NCI-H510A (cell line): ENCODE results near the gene MRPL2.

Experiments
- DNase-seq: peaks from one replicate; lab custom pipeline; 2025; lab: John Stamatoyannopoulos, UW

Gene MRPL2

GRCh38 chr6:43059168-43060033 is at the start of gene MRPL2, which contains the start of gene KLC4:
Gene MRPL2, minus strand, starts transcription at chr6:43059434. Its CDS starts 53 bp downstream, at chr6:43059381.
Gene KLC4, plus strand, starts transcription at chr6:43059631. Its CDS starts 1,705 bp downstream, at chr6:43061336.
- peak; percentile 99 for DNase-seq

- DNase-seq = no peak
These were observed 48.3 kb upstream of the MRPL2 start for GRCh38 chr6:43107344-43108062.

GRCh38 chr6:43105538-43106222 is 46.4 kb upstream of the MRPL2 start:
- DNase-seq = no peak

GRCh38 chr6:43103253-43103876 is 44.1 kb upstream of the MRPL2 start:
- DNase-seq = no peak

- no peak for DNase-seq
These were observed 42.3 kb upstream of the MRPL2 start for GRCh38 chr6:43101497-43101896.

- DNase-seq = no peak
These were observed 38.3 kb upstream of the MRPL2 start for GRCh38 chr6:43097502-43097901.

GRCh38 chr6:43097098-43097489 is 37.9 kb upstream of the MRPL2 start:
- DNase-seq = no peak

GRCh38 chr6:43096451-43097097 is 37.3 kb upstream of the MRPL2 start:
- DNase-seq = peak; percentile 53

GRCh38 chr6:43095939-43096338 is 36.7 kb upstream of the MRPL2 start:
- no peak for DNase-seq

- no peak for DNase-seq
These were observed 34.4 kb upstream of the MRPL2 start for GRCh38 chr6:43093436-43094289.

- no peak for DNase-seq
These were observed 33.4 kb upstream of the MRPL2 start for GRCh38 chr6:43092635-43093034.

- no peak for DNase-seq
These were observed 32.3 kb upstream of the MRPL2 start for GRCh38 chr6:43091436-43091991.

- DNase-seq = no peak
These were observed 31.8 kb upstream of the MRPL2 start for GRCh38 chr6:43091020-43091419.

GRCh38 chr6:43090559-43090956 is 31.3 kb upstream of the MRPL2 start:
- no peak for DNase-seq

GRCh38 chr6:43089874-43090558 is 30.8 kb upstream of the MRPL2 start:
- no peak for DNase-seq

GRCh38 chr6:43089467-43089866 is 30.2 kb upstream of the MRPL2 start:
- DNase-seq = no peak

- DNase-seq = no peak
These were observed 29.4 kb upstream of the MRPL2 start for GRCh38 chr6:43088654-43089056.

GRCh38 chr6:43086022-43086658 is 26.9 kb upstream of the MRPL2 start:
- DNase-seq = no peak
